T-helper 22 cell (primary cell): ENCODE measurements around the gene LST1.
A peak's percentile ranks its signal among the peaks of the same experiment; 100 is the strongest.

Experiments
- DNase-seq: peaks from one replicate; pipeline ENCODE4 v3.0.0-alpha.2; 2020; ENCODE audit warnings: low read depth

Gene LST1

DNA sequence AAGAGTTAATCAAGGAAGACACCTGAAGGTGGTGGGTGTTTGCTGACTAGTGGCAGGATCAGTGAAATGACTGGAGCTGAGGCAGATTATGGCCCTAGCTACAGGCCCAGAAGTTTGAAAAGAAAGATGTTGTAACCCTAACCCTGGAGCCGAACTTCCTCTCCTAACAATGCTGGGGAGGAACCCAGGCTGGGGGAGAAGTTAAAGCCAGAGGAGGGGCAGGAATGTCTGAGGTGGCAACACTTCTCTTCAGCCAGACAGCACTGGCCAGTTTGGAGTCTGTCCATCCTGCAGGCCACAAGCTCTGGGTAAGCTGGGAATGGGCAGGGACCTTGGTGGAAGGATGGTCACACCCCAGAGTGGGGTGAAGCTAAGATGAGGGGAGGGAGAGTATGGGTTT lies at the start of gene LST1:
LST1 (plus strand) TSS at position 270 of the 400 bp plus-strand sequence. CDS start 1,023 bp downstream, outside the sequence.
- DNase-seq = no peak

- DNase-seq = no peak
Measured at GRCh38 chr6:31538805-31539400, 47.2 kb upstream of the LST1 start.

- DNase-seq = no peak
Measured at GRCh38 chr6:31540640-31541039, 45.4 kb upstream of the LST1 start.

DNA sequence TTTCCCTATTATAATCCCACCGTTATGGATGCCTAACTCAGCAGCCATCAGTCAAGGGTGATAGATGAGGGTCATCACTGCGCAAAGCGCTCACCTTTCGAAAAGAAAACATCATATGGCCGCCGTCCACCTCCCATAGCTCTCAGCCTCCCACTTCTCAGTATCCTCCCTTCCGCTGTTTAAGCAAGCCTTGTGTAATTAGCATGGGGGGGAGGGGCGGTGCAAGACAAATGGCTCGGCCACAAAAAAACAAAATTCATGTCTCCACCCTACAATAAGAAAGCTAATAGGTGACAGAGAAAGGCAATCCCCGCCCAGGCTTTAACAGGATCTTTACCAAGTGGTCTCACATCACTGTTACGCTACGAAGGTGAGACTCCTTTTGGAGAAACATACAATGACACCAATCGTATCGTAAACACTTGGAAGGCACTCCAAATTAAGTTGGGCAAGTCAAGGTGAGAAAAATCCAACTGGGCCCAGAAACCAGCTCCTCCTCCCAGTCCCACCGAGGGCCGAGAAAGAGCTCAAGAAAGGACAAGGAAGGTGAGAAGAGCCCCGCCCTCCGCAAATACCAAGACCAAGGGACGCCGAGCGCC lies 44.9 kb upstream of the LST1 start:
- peak; percentile 63 for DNase-seq

- DNase-seq = peak; percentile 91
Measured at GRCh38 chr6:31541658-31542521, 44.2 kb upstream of the LST1 start, which contains the start of gene DDX39B. Gene DDX39B, minus strand, starts transcription at chr6:31542003. Its CDS starts 1,471 bp downstream, at chr6:31540532.

DNA sequence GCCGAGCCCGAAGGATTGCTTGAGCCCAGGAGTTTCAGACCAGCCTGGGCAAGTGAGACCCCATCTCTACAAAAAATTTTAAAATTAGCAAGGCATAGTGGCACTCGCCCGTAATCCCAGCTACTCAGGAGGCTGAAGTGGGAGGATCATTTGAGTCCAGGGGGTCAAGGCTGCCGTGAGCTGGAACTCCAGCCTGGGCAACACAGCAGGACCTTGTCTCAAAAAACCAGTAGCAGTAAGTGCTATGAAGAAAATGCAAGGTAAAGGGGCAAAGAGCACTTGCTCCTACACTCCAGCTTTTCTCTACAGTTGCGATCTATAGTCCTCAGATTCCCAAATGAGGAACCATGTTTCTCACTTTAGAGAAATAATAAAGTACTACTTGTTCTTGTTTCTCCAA lies 42.4 kb upstream of the LST1 start:
- DNase-seq = no peak

GRCh38 chr6:31544676-31545075 lies 41.4 kb upstream of the LST1 start:
- DNase-seq = no peak

- no peak for DNase-seq
Measured at GRCh38 chr6:31545291-31545690, 40.8 kb upstream of the LST1 start.

GRCh38 chr6:31546339-31546957 lies 39.6 kb upstream of the LST1 start, which contains the start of gene ATP6V1G2:
Gene ATP6V1G2, minus strand, starts transcription at chr6:31546608. Its CDS starts 49 bp downstream, at chr6:31546559.
- peak; percentile 70 for DNase-seq

DNA sequence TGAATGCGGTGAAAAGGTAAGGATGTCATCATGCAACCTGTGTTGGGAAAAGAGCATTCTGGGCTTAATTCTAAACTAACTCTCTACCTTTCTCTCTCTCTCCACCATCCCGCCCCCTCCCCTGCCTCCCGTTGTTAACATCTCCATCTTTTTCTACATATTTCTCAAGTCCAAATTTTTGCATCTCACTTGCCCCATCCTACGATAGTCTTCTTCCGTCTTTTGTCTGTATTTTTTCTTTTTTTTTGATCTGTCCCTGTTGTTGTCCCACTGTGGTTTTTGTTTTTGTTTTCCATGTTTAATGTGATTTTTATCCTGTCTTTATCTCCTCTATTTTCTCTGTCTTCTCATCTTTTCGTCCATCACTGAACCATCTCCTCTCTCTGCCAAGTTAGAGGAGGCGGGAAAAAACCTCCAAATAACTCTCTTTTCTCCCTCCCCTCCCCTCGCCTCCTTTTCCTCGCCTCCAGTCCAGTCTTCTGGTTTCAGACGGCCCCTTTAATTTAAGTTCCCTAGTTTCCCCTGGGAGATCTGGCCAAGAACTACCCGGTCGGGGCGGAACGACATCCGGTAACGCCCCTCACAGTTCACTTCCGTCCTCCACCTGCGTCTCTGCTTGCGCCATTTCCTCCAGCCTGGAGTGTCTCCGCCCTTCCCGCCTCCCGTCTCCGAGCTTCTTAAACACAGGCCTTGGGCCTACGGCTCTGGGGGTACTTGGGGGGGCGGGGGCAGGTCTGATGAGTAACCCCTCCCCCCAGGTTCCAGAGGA lies 38.9 kb upstream of the LST1 start, which contains the start of gene NFKBIL1:
NFKBIL1 (plus strand) TSS at position 651 of the 769 bp plus-strand sequence; CDS start at position 738, 87 bp downstream.
- peak; percentile 87 for DNase-seq

DNA sequence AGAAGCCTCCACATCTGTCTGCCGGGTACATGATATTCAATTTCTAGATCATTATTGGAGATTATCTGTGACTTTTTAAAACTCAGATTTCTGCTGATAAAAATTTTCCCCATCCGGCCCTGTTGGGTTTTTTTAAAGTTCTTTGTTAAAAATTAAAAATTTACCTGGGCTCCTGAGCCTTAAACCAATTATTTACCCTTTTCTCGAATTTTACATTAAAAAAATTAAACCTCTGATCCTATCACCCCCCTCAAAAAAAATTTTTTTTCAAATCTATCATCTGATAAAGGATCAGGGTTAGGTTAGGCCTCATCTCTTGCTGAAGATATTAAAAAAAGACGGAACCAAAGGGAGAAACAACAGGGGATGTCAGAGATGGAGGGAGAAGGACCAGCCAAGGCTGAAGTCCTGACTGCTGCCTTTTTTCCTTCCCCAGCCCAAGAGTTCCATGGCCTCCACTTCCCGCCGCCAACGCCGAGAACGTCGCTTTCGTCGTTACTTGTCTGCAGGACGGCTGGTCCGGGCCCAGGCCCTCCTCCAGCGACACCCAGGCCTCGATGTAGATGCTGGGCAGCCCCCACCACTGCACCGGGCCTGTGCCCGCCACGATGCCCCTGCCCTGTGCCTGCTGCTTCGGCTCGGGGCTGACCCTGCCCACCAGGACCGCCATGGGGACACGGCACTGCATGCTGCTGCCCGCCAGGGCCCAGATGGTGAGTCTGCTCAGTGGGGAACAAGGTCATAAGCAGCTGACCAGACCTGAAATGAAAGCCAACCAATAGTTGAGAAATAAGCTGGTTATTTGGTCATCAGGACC lies 38.1 kb upstream of the LST1 start:
- DNase-seq = no peak

DNA sequence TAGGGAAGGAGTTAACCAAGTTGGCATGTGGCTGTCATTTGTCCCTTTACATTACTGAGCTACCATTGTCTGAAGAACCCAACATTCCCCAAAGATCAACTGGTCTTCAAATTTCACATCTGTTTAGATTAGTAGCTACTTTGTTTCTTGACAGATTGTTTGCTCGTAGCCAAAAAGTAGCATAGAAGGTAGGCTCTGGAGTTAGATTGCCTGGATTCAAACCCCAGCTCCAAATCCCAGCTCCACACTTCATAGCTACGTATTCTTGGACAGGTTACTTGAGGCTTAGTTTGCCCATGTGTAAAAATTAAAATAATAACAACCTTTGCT lies 37.6 kb upstream of the LST1 start:
- no peak for DNase-seq

- peak; percentile 42 for DNase-seq
Measured at GRCh38 chr6:31551371-31551770, 34.7 kb upstream of the LST1 start.

GRCh38 chr6:31556307-31556706 lies 29.8 kb upstream of the LST1 start:
- no peak for DNase-seq

- DNase-seq = no peak
Measured at GRCh38 chr6:31557443-31558317, 28.4 kb upstream of the LST1 start.

- DNase-seq = no peak
Measured at GRCh38 chr6:31558318-31558625, 27.8 kb upstream of the LST1 start.

GRCh38 chr6:31558631-31559500 lies 27.2 kb upstream of the LST1 start:
- peak; percentile 69 for DNase-seq

DNA sequence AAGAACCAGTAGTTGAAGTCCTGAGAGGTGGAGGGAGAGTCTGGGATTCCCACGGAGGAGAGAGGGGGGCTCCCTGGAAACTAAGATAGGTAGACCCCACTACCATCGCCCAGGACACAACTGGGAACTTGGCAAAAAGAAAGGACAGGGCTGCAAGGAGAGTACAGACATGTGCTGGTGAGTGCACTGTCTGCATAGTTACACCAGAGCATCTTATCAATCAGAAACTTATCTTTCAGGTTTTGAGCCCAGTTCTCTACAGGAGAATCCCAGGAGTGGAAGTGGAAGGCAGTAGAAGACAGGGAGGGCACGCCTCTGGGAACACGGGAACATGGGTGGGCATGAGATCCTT lies 26.5 kb upstream of the LST1 start:
- no peak for DNase-seq
